ENCODE results near the gene C5orf47.

GRCh38 chr5:174003795-174004194, 14.8 kb downstream of the C5orf47 start:
- TF ChIP-seq, protein P1, sequence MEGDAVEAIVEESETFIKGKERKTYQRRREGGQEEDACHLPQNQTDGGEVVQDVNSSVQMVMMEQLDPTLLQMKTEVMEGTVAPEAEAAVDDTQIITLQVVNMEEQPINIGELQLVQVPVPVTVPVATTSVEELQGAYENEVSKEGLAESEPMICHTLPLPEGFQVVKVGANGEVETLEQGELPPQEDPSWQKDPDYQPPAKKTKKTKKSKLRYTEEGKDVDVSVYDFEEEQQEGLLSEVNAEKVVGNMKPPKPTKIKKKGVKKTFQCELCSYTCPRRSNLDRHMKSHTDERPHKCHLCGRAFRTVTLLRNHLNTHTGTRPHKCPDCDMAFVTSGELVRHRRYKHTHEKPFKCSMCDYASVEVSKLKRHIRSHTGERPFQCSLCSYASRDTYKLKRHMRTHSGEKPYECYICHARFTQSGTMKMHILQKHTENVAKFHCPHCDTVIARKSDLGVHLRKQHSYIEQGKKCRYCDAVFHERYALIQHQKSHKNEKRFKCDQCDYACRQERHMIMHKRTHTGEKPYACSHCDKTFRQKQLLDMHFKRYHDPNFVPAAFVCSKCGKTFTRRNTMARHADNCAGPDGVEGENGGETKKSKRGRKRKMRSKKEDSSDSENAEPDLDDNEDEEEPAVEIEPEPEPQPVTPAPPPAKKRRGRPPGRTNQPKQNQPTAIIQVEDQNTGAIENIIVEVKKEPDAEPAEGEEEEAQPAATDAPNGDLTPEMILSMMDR (conservative IDR thresholded peaks at IDR 0.05; ENCODE audit: low read depth, low read length): no peak
- no peak for TF ChIP-seq EZH2 (IDR thresholded peaks at IDR 0.05; ENCODE audit: borderline replicate concordance, low read depth, low read length, poor library complexity, severe bottlenecking)

Data from A673 (cell line).